RWPE1 (cell line): Measurements from ENCODE around the gene OR6S1.

Source experiments
- CTCF ChIA-PET: fragments of 350-600 bp; sonication (Branson Sonifier 250); formaldehyde crosslinking; extraction: SDS; loops from one replicate; lab custom pipeline; 2021; lab: Yijun Ruan, JAX
- POLR2A ChIA-PET: fragments of 400-600 bp; formaldehyde crosslinking; extraction: SDS; loops from one replicate; lab custom pipeline; 2020; ENCODE audit warnings: antibody characterized with exemption; ENCODE audit not compliant: low non-redundant PET; lab: Yijun Ruan, JAX
- DNase-seq: peaks from one replicate; pipeline ENCODE4 v3.0.0; 2012; ENCODE audit warnings: low spot score
- H3K27ac ChIP-seq: fragments of 450-650 bp; 2 replicates; pipeline ENCODE4 v1.5.1; 2017
- TF ChIP-seq, protein P1 (sequence below): fragments of 450-650 bp; conservative IDR thresholded peaks from 2 replicates; pipeline ENCODE4 v1.5.1; 2017; ENCODE audit warnings: low read depth, mild to moderate bottlenecking

OR6S1 gene

DNA sequence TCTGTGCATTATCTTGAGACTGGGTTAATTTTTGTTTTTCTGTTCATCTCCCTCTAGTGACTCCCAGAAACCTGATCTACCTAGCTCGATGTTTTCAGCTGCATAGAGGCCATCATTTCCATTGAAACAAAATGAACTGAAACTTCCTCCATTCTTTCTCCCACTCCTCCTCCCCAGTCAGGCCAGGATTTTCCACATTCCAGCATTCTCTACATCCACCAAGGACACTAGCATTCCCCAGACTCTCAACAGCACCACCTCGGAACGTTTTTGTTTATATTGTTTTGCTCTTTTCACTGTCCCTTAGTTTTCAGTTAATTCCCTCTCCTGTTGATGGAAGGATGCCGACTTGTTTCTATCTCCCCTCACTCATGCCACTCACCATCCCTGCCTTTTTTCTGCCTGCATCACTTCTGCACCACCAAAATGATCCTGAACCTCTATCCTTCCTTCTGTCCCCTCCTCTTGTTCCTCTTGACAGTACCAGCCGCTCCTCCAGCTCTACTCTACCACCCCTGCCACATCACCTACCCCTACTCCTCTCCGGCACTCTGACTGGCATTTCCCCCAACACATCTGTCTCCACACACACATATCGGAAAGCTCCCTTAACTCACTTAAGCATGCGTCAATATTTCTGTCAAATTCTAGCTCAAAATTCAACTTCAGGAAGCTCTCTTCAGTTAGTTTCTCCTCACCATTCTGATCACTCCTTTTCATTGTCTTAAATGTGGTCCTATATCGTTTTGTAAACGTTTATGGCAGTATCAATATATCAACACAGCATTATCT lies 13.2 kb downstream of the OR6S1 start:
- DNase-seq = no peak
- CTCF ChIA-PET = interaction anchor here (0.6 kb wide), 1 partner anchor 312 kb away, joined by 3 read pairs; no protein-coding TSS in a partner anchor
- no peak overlapping the region for H3K27ac ChIP-seq
- POLR2A ChIA-PET = no interaction called here
- TF ChIP-seq, protein P1, sequence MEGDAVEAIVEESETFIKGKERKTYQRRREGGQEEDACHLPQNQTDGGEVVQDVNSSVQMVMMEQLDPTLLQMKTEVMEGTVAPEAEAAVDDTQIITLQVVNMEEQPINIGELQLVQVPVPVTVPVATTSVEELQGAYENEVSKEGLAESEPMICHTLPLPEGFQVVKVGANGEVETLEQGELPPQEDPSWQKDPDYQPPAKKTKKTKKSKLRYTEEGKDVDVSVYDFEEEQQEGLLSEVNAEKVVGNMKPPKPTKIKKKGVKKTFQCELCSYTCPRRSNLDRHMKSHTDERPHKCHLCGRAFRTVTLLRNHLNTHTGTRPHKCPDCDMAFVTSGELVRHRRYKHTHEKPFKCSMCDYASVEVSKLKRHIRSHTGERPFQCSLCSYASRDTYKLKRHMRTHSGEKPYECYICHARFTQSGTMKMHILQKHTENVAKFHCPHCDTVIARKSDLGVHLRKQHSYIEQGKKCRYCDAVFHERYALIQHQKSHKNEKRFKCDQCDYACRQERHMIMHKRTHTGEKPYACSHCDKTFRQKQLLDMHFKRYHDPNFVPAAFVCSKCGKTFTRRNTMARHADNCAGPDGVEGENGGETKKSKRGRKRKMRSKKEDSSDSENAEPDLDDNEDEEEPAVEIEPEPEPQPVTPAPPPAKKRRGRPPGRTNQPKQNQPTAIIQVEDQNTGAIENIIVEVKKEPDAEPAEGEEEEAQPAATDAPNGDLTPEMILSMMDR = no peak

DNA sequence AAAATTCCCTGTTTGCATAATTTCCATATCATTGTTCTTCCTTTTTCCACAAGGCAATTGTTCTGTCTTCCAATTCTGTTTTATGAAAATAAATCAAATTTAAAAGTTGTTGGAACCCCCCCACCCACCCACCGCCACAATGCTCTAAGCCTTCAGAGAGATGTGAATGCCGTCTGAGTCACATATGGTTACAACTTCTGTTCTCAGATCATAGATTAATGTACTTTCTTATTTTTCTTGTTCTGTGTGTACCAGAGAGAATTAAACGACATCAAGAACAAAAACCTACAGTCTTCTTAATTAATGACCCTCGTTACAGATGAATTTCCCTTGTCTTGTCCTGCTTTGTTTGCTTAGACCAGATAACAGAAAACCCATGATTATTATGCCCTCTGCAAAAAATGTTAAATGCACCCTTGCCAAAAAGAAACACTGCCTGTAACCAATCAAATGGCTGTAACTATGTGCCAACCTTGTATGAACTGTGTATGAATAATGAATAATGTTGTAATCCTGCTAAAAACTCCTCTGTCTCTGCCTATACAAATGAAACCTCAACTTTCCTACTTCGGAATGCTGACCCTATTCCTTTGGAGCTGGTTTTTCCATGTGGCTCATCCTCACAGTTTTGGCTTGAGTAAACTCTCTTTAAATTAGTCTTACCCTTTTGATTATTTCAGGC lies 14.0 kb downstream of the OR6S1 start:
- ChIA-PET POLR2A (no interaction called here), CTCF (interaction anchor here (0.6 kb wide), 1 partner anchor 313 kb away, joined by 3 read pairs; no protein-coding TSS in a partner anchor)
- no peak overlapping the region for H3K27ac ChIP-seq
- TF ChIP-seq, protein P1 = no peak
- no peak for DNase-seq

DNA sequence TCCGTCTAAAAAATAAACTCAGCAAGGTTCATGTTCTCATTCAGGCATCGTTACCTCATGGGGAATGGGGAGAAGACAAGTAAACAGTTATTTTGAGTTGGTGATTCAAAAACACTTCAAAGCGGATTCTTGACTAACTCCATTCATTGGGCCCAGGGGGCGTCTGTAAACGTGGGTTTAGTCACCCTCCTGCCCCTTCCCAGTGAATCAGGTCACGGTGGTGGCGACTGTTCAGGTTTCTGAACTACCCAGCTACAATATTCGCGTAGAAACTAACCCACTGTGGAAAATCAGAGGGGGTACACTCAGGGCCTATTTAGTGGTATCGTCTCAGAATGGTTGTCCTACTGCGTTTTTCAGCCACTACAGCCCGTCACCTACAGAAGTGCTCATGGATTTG lies 15.2 kb downstream of the OR6S1 start:
- H3K27ac ChIP-seq = no peak overlapping the region
- ChIA-PET POLR2A (no interaction called here), CTCF (no interaction called here)
- DNase-seq = no peak
- TF ChIP-seq, protein P1 = no peak

DNA sequence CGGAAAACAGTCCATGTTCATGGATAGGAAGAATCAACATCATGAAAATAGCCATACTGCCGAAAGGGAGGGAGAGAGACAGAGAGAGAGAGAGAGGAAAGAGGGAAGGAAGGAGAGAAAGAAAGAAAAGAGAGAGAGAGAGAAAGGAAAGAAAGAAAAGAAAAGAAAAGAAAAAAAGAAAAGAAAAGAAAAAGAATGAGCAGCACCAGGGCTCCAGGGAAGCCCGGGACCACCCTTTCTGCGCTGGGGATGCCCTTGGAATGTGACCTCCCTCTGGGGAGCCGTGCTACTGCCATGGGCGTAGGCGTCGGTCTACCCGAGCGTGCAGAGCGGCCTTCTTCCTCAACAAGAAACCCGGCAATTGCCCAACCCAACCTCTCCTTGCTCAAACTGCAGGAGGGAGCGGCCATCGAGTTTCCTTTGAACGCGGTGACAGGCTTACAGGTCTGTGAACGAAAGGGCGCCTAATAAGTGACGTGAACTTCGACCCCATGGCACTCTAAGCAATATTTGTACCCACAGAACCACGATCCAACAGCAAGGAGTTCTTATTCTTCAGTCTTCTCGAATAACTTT lies 16.9 kb downstream of the OR6S1 start:
- no peak for DNase-seq
- ChIA-PET CTCF (no interaction called here), POLR2A (no interaction called here)
- peak overlapping the region; percentile 40; the same call in 1 of the 2 replicates for H3K27ac ChIP-seq
- TF ChIP-seq, protein P1 = no peak

DNA sequence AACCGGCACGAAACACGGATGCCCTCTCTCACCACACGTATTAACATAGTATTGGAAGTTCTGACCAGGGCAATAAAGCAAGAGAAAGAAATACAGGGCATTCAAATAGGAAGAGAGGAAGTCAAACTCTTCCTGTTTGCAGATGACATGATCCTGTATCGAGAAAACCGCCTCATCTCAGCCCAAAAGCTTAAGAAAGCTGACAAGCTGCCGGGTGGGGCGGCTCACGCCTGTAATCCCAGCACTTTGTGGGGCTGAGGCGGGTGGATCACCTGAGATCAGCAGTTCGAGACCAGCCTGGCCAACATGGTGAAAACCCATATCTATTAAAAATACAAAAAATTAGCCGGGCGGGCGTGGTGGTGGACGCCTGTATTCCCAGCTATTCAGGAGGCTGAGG lies 17.7 kb downstream of the OR6S1 start:
- no peak for DNase-seq
- H3K27ac ChIP-seq = no peak overlapping the region
- POLR2A ChIA-PET = no interaction called here
- CTCF ChIA-PET = no interaction called here
- TF ChIP-seq, protein P1 = no peak

DNA sequence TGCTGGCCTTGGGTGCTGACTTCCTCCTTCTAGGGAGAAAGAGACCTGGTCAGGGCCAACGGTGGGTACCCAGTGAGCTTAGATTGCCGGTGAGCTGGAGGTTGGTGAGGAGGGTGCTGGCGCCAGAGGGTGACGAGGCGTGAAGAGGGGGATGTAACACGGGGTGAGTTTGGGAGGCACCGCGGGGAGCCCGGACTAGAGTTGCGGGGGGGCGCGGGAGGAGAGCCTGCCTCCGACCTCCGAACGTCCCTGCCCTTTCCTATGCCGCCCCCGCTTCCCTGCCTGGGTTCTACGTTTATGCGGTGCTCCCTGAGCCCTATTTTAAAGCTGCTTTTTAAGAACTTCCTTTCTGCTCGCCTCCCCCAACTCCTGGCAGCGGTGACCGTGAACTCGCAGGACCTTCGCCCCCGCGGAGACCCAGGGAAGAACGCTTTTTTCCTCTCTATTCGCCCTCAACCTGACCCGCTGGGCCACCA lies 18.6 kb downstream of the OR6S1 start:
- DNase-seq = no peak
- H3K27ac ChIP-seq = no peak overlapping the region
- POLR2A ChIA-PET = no interaction called here
- TF ChIP-seq, protein P1 = no peak
- CTCF ChIA-PET = interaction anchor here (0.6 to 0.7 kb wide), 2 partner anchors 168 to 214 kb away, joined by 4 to 5 read pairs; partner anchors contain the start of gene APEX1
